HG02798 (cell line): Measurements from ENCODE around the gene INPP5K.

ENCODE experiments used
- ATAC-seq: cut with Tn5 transposase; IDR thresholded peaks from one replicate; pipeline ENCODE4 v1.9.1; 2021; ENCODE audit warnings: mild to moderate bottlenecking; ENCODE audit not compliant: unreplicated experiment, poor library complexity

The INPP5K gene

DNA sequence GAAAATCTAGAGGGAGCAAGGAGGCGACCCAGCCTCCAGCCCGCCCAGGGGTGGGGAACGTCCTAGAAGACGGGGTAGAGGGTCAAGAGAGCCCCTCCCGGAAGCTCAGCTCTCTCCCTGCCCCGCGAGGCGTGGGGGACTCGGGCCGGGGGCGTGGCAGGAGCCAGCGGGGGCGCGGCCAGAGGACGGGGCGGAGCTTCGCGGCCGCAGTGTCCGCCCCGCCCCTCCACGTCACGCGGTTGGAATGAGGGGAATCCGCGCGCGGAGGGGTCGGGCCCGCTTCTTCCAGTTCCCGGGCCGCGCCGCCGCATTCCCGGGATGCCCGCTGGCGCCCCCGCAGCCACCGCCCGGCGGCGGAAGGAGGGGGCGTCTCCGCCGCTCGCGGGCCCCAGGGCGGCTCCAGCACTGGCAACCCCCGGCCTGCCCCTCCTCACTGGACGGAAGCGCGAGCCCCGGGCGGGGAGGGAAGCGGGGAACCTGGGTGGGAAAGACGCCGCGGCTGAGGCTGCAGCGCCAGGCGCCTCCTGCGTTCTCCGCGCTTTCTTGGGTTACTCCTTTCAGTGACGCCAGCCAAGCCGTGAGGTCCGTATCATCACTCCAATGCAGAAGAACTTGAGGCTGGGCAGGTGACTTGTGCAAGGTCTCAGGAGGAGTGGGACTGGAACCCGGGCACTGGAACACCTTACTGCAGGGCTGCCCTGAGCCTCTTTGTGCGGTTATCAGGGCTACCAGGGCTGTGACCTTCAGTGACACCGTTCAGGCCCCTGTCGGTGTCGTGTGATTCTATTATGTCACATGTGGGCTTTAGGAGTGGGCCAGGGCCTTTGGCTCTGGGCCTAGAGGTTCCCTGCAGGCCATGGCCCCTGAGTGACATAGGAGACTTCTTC is 28.2 kb downstream of the INPP5K start:
- peak; percentile 51 for ATAC-seq

DNA sequence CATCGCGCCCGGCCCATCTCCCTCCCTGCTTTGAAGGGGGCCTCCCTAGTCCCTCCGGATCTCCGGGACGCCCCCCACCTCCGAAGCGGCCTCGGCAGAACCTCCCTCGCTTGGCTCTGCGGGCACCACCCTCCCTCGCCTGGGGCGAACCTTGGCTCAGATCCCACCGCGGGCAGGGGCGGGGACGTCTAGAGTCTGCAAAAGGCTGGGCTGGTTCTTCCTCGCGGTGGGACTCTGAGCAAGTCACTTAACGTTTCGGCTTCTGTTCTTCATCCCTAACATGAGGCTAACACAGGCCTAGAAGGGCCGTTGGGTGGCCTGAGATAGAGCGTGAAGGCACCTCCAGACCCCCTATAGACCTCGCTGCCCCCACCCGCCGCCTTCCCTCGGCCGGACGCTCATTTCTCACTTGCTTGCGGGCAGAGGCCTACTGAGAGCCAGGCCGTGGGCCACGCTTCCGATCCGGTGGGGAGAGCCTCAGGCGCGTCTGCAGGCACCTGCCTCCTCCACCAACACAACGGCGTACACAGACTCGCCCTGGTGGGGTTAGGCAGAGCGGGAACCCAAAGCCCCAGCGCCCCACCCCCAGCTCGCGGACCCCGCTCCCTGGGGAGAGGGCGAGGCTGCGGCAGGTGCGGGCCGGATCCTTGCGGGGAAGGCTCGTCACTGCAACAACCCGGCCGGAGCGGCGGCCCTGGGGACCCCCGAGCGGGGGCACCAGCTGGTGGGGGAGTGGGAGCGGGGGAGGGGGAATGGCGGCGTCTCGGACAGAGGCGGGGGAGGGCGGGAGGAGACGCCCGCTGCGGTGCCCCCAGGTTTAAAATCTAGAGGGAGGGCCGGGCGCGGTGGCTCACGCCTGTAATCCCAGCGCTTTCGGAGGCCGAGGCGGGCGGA is 29.4 kb downstream of the INPP5K start:
- ATAC-seq = no peak

DNA sequence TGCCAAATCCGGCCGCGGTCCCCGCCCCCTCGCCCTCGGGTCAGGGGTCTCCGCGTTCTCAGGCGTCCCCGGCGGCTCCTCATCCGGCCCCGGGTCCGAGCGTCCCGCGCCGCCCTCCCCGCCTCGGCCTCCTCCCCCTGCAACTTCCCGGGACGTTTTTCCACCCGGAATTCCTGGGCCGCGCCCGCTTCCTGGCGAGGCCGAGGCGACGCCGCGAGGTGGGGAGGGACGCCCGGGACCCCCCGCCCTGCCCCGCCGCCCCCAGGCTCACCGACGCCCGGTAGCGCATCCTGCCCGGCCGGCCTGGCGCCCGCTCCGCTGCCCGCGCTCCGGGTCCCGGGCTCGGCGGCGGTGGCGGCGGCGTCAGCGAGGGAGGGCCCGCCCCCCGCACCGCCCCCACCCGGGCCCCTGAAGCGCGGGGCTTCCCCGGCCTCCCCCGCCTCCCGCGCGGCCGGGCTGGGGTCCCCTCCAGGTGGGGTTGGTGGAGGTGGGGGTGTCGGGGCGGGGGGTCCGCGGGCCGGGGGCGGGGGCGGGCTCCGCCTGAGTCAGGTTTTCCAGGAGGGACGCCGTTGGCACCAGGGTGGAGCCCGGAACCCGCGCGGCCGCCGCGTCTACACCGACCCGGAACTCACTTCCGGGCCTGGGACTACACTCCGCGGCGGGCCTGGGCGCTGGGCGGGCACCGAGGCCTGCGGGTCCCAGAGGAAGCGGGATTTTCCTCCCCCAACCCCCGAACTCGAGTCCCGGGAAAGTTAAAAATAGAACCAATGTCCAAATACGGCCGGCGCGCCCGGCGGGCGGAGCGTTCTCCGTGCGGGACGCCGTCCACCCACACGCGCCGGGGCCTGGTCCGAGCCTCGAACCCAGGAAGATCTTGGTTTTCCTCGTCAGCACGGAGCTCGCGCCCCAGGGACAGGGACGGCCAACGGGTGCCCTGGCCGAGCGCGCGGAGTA is 30.7 kb downstream of the INPP5K start:
- peak; percentile 38 for ATAC-seq

DNA sequence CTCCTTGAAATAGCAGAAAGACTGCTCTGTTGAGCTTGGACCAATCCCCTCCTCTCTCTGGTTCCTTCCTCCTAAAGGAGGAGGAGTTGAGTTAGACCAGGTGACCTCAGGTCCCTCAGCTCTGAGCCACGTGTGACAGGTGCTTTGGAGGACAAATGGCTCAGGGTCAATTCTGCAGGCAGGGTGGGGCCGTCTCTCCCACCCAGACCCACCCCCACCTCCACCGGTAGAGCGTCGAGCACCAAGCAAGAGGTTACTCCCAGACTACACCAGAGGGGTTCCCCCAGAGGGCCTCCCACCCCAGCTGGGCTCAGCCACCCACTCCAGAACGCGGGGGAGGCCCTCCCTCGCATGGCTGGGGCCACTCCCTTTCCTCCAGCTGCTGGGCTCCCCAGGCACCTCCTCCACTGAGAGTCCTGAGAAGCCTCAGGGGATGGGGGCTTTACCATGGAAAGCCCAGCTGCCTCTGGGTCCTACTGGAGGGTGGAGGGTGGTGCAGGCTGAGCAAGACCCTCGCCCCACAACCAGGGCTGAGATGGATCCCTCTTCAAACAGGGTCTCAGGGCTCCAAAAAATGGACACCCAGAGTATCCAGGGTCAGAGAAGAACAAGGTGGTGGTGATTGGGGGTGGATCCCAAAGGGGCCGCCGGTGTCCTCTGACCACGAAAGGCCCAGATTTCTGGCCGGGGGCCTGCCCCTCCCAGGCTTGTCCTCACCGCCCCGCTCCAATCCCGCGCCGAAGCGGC is 31.6 kb downstream of the INPP5K start:
- ATAC-seq = peak; percentile 32

DNA sequence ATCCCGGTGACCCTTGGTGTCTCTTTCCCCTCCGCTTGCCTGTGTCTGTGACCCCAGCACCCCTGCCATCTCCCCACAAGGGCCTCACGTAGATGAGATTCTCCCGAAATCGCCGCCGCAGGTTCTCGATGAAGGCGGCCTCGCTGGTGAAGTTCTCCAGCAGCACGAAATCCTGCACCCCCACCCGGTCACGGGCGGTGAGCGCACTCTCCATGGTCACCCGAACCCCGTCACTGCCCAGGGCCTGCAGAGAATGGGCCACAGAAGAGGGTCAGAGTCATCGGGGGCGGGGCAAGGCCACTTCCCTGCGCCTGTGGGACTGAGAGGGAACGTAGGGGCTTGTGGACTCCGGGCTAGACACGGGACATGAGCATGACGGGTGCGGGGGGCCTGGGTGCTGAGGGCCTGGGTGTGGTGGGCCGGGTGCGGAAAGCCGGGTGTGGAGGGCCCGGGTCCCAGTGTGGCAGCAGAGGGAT is 32.3 kb downstream of the INPP5K start:
- ATAC-seq = no peak

DNA sequence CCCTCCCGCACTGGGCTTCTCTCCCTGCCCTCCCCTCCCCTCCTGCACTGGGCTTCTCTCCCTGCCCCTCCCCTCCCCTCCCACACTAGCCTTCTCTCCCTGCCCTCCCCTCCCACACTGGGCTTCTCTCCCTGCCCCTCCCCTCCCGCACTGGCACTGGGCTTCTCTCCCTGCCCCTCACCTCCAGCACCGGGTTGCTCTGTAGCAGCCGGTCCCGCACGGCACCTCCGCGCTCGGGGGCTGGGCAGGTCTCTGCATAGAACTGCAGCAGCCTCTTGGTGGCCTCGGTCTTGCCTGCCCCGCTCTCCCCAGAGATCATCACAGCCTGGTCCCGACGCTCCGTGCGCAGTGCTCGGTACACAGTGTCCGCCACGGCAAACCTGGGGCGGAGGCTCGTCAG is 33.7 kb downstream of the INPP5K start:
- no peak for ATAC-seq

DNA sequence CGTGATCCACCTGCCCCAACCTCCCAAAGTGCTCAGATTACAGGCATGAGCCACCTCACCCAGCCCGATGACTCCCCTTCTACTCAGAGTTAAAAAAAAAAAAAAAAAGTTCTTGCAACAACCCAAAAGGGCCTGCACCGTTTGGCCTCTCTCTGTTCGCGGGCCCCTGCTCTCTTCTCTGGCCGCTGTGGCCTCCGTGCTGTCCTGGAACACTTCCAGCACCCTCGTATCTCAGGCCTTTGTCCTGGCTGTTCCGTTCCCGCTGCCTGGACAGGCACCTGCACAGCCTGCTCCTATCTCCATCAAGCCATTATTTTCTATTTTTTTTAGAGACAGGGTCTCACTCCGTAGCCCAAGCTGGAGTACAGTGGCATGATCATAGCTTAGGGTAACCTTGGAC is 34.7 kb downstream of the INPP5K start:
- ATAC-seq = no peak

DNA sequence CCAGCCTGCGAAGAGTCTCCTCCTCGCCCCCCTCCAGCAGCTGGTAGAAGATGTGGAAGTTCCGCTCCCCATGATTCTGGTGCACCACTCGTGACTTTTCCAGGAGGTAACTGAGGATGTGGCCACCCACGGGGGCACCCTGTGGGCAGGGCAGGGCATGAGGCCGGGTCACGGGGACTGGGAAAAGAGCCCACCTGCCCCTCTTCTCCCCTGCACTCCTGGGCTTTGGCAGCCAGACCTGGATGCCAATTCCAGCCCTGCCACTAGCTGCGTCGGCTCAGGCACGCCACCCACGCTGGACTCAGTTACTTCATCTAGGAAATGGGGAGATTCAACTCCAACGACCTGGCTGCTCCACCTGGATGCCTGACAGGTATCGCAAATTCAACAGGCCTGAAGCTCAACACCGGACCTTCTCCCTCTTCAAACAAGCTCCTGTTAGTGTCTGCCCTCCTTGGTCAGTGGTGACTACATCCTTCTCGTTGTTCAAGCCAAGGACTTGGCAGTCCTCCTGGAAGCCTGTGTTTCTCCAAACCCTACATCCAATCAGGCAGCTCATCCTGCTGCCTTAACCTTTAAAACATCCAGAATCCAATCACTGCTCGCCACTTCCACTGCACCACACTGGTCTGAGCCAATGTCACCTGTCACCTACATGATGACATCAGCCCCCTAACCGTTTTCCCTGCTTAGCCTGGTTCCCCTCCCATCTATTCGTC is 35.5 kb downstream of the INPP5K start:
- no peak for ATAC-seq

DNA sequence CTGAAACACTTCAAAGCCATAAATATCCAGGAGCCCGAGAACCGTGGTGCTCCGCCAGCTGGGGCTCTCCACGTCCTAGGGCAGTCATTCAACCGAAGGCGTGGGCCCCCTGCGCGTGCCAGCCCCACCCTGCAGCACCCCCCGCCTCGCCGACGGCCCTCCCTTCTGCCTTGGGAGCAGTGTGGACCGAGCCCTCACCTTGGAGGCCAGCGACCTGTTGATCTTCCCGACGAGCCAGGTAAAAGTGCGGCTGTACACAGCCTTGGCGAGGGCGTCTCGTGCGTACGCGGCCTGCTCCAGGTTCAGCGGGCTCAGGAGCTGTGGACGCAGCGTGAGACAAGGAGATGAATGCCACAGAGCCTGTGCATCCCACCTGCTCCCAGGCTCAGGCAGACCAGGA is 38.0 kb downstream of the INPP5K start:
- no peak for ATAC-seq

DNA sequence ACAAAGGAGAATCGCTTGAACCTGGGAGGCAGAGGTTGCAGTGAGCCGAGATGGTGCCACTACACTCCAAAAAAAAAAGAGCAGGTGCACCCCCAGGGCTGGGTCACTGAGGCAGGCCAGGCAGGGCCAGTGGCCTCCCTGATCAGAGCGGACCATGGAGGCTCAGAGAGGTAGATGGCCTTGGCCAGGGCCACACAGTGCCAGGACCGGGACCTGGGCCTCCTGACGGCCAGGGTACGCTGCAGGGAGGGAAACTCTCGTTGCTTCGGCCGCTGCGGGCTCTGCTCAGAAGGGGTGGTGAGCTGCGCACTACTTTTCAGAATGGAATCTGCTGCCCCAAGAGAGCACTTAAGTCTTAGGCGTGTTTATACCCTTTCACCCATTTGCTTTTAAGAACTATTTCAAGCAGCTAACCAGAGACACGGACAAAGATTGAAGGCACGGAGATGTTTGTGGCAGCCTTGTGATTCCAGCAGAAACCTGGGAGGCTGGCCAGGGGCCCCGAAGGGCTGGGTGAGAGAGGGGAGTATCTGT is 41.0 kb downstream of the INPP5K start:
- no peak for ATAC-seq

DNA sequence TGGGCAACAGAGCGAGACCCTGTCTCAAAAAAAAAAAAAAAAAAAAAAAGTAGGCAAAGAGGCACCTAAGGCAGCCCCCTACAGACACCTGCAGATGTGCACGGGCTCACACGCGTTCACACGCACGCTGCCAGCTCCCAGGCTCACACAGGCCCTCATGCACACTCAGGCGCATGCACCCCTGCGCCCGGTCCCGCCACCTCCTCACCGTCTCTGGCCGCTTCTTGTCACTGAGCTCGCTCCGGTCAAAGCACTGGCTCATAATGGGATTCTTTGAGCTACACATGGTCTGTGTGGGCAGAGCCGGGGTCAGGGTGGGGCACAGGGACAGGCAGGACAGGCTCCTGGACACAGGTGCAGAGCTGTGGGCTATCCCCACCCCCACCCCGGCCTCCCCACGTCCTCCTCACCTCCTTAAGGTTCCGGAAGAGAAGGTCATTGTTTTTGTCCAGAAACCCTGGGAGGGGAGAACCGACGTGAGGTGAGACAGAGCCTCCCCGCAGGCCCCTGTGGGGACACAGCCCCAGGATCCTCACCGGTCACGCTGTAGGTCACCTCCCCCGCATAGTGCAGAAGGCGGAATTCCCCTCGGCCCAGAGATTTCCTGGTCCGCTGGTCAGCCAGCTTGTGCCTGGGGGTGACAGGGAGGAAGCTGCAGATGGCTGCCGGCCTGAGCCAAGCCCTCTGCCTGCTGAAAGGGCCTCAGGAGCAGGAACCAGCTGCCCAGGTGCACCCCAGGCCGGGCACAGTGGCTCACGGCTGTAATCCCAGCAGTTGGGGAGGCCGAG is 41.8 kb downstream of the INPP5K start:
- peak; percentile 64 for ATAC-seq

DNA sequence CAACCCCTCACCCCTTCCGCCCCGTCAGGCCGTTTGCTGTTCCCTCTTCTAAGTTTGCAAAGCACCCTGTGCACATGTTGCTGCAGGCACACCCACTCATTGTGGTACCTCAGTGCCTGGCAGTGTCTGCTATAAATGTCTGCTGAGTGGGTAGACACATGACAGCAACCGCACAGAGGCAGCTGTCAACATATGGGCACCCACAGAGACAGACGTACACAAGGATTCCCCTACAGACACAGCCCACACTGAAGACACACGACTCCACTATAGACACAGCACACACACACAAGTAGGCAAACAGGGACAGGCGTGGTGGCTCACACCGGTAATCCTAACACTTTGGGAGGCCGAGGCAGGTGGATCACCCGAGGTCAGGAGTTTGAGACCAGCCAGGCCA is 42.6 kb downstream of the INPP5K start:
- ATAC-seq = peak; percentile 48

DNA sequence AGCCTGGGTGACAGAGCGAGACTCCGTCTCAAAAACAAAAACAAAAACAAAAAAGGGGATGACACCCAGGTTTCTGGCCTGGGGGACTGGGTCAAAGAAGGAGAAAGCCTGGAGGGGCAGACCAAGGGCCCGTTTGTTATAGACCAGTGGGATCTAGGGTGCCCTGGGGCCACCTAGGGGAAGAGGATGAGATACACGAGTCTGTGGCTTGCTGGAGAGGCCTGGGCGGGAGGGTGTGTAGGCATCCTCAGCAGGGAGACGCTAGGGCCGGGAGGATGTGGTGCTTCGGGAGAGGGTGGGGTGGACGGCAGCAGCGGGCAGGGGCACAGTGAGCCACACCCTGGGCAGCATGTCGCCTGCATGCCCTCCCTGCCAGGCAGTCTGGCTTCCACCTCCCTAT is 43.2 kb downstream of the INPP5K start:
- ATAC-seq = no peak

DNA sequence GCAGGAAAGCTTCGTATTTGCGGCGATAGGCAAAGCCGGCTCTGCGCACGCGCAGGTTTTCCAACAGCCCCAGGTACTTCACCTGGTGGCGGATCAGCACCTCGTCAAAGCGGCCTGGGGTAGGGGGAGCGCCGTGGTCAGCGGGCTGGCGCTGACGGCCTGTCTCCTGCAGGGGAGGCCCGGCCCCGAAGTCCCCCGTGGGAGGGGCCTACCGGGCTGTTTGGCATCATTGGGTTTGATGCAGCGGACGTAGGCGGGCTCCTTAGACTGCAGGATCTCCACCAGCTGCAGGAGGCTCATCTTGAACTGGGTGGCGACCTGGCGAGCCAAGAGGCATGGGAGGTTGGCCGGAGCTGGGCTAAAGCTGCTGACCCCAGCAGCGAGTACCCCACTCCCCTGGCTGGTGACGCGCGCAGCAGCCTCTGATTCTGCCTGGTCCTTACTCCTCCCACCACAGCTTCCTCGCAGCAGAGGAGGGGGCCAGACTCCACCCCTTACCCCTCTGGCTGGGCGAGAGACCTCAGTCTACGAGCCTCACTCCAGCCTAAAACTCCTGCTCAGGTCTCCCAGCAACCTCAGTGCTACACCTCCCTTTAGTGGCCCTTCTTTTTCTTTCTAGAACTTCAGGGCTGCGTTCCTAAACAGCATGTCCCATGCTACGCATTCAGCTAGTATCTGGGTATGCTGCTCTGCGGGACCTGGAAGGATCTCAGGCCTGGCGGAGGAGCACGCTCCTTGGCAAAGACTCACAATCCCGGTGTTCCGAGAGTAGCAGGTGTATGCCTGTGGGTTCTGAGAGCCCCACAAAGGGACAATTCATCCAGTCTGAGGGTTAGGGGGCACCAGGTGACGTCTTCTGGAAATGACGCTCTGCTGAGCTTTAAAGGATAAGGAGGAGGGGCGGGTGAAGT is 44.2 kb downstream of the INPP5K start:
- no peak for ATAC-seq

DNA sequence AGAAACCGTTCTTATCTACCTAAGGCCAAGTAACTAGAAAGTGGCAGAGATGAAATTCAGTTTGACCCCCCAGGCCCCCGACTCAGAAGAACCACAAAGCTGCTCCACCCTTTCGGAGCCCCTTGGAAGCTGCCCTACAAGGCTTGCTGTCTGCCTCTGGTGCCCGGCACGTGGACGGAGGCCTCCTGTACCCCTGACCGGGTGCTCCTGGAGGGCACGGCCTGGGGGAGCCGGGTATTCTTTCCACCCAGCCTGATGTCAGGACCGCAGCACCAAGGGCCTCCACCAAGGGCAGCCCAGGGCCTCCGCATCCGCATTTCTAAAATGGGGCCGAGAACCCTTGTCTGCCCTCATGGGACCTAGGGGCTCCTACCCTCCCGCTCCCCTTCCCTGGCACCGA is 44.9 kb downstream of the INPP5K start:
- no peak for ATAC-seq

DNA sequence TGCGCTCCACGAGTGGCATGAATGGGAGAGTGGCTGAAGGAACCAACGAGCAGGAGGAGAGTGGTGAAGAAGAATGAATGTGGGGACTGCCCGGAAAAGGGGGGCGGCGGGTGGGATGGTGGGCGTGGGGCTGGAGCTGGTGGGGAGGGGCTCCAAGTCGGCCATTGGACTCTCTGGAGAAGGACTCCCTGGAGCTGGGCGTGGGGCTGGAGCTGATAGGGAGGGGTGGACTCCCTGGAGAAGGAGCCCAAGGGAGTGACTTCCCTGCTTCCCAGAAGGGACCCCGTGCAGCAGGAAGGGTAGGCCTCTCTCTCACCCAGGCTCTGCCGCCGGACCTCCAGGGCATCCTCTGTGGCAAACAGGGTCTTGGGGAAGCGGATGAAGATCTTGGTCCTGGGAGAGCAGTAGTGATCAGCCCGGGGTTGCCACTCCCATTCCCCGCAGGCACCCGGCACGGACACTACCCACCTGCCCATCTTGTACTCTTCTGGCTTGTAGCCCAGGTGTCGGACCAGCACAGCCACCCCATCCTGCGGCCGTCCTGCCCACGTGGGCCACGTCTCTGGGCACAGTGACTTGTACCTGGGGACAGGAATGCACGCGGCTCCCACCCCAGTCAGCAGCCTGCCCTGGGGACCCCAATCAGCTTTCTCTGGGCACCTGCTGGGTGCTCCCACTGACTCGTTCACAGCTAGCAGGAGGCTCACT is 45.5 kb downstream of the INPP5K start:
- ATAC-seq = no peak
